GM12864 (cell line): ENCODE results near the gene CHRNE.
A peak's percentile ranks its signal among the peaks of the same experiment; 100 is the strongest.
"Not testable (repeated sequence)": the region's sequence is repeated elsewhere in the genome, so short reads cannot be mapped to it uniquely, and the experiment has no call there.

ENCODE experiments used
- DNase-seq: peaks from one replicate; pipeline ENCODE4 v3.0.0-alpha.2; 2011; ENCODE audit warnings: low read depth
- H3K4me3 ChIP-seq: 2 replicates; pipeline ENCODE4 v1.5.1; 2011; ENCODE audit warnings: mild to moderate bottlenecking, low read depth, low read length, control low read depth
- CTCF ChIP-seq: IDR thresholded peaks from 2 replicates; pipeline ENCODE4 v1.5.1; 2011; ENCODE audit warnings: low read depth, mild to moderate bottlenecking, moderate library complexity, low read length, control low read depth, inconsistent platforms; ENCODE audit errors: missing control alignments

CHRNE gene

GRCh38 chr17:4934173-4934979, 31.5 kb upstream of the CHRNE start:
- no peak overlapping the region for H3K4me3 ChIP-seq
- no peak for DNase-seq
- TF ChIP-seq CTCF, result peak; percentile 14

GRCh38 chr17:4933646-4934045, 30.7 kb upstream of the CHRNE start:
- DNase-seq, result no peak
- no peak overlapping the region for H3K4me3 ChIP-seq
- TF ChIP-seq CTCF, result no peak

- DNase-seq, result no peak
- no peak for TF ChIP-seq CTCF
Measured at GRCh38 chr17:4932756-4933155, 29.9 kb upstream of the CHRNE start.

GRCh38 chr17:4931963-4932362, 29.1 kb upstream of the CHRNE start, which contains the start of gene GP1BA:
TSS of gene GP1BA (plus strand) at chr17:4932277. CDS start at chr17:4932605, 328 bp downstream.
- no peak for TF ChIP-seq CTCF
- no peak for DNase-seq

More at GRCh38 chr17:4932756-4933155, 29.9 kb upstream of the CHRNE start:
- H3K4me3 ChIP-seq, result no peak overlapping the region

GRCh38 chr17:4928881-4929280, 26.0 kb upstream of the CHRNE start:
- TF ChIP-seq CTCF, result no peak
- DNase-seq, result no peak
- H3K4me3 ChIP-seq, result no peak overlapping the region

More at GRCh38 chr17:4931963-4932362, 29.1 kb upstream of the CHRNE start, which contains the start of gene GP1BA:
- H3K4me3 ChIP-seq, result no peak within 1 kb of the TSS

- not testable (repeated sequence) for DNase-seq, H3K4me3 ChIP-seq
Measured at GRCh38 chr17:4926577-4927335, 23.9 kb upstream of the CHRNE start.

GRCh38 chr17:4921320-4921719, 18.4 kb upstream of the CHRNE start:
- no peak for TF ChIP-seq CTCF
- H3K4me3 ChIP-seq, result no peak overlapping the region
- DNase-seq, result no peak
